NCI-H524 treated with DMSO at 0.1 percent for 48 hours (cell line): ENCODE results near the gene GOLGA6C.
"Not testable (repeated sequence)": the region's sequence is repeated elsewhere in the genome, so short reads cannot be mapped to it uniquely, and the experiment has no call there.

ENCODE experiments used
- DNase-seq: peaks from one replicate; lab custom pipeline; 2025; lab: John Stamatoyannopoulos, UW

Gene GOLGA6C

DNA sequence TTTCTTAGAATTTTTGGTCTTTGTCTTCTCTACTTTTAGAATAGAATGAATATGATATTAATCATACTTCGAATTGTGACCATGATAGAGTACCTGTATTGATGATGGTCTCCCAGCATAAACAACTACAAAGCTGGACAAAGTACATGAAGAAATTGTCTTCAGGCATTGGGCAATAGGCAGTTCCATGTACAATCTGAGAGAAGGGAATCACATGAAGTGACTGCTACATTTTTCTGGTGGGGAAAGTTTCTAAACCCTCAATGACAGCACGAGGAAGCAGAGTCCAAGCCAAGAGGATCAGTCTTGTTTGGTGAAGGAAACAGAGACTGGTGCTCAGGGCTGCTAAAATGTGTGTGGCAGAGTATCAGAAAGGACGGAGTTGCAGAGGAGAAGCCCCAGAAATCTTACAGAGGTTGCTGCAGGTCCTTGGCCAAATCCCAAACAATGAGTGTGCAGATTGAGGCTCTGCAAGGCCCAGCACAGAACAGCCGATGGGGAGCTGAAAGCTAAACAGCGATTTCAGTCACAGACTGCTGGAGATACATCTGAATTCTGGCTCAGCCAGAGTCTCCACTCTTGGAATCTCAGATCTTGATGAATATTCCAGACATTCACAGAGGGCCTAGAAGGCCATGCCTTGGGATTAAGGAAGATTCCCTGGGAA lies 61.2 kb downstream of the GOLGA6C start:
- DNase-seq, result not testable (repeated sequence)
